HG02623 (cell line): ENCODE measurements around the gene NAA16.
"Not testable (repeated sequence)": the region's sequence is repeated elsewhere in the genome, so short reads cannot be mapped to it uniquely, and the experiment has no call there.

Source experiments
- ATAC-seq: cut with Tn5 transposase; IDR thresholded peaks from one replicate; pipeline ENCODE4 v1.9.1; 2021; ENCODE audit warnings: moderate library complexity; ENCODE audit not compliant: unreplicated experiment

The NAA16 gene

GRCh38 chr13:41352935-41353840, 42.1 kb downstream of the NAA16 start:
- ATAC-seq = no peak

GRCh38 chr13:41354416-41354815, 43.3 kb downstream of the NAA16 start:
- no peak for ATAC-seq

- ATAC-seq = not testable (repeated sequence)
Measured at GRCh38 chr13:41356385-41356648, 45.2 kb downstream of the NAA16 start.

- ATAC-seq = no peak
Measured at GRCh38 chr13:41356786-41357185, 45.7 kb downstream of the NAA16 start.

GRCh38 chr13:41361491-41361890, 50.4 kb downstream of the NAA16 start:
- no peak for ATAC-seq

- ATAC-seq = no peak
Measured at GRCh38 chr13:41364043-41364442, 53.0 kb downstream of the NAA16 start.

- ATAC-seq = no peak
Measured at GRCh38 chr13:41365631-41366030, 54.6 kb downstream of the NAA16 start.

- no peak for ATAC-seq
Measured at GRCh38 chr13:41370736-41371135, 59.7 kb downstream of the NAA16 start.

- no peak for ATAC-seq
Measured at GRCh38 chr13:41377446-41377845, 66.4 kb downstream of the NAA16 start.

- ATAC-seq = no peak
Measured at GRCh38 chr13:41382431-41382830, 71.4 kb downstream of the NAA16 start.

- ATAC-seq = no peak
Measured at GRCh38 chr13:41383386-41383785, 72.3 kb downstream of the NAA16 start.

- ATAC-seq = no peak
Measured at GRCh38 chr13:41384749-41385503, 73.9 kb downstream of the NAA16 start.

GRCh38 chr13:41386211-41386610, 75.1 kb downstream of the NAA16 start:
- no peak for ATAC-seq

GRCh38 chr13:41387576-41387975, 76.5 kb downstream of the NAA16 start:
- ATAC-seq = no peak

GRCh38 chr13:41388143-41388881, 77.2 kb downstream of the NAA16 start:
- no peak for ATAC-seq

GRCh38 chr13:41389580-41389979, 78.5 kb downstream of the NAA16 start:
- no peak for ATAC-seq

- ATAC-seq = no peak
Measured at GRCh38 chr13:41394166-41394565, 83.1 kb downstream of the NAA16 start.

- no peak for ATAC-seq
Measured at GRCh38 chr13:41398494-41399170, 87.6 kb downstream of the NAA16 start.

- ATAC-seq = no peak
Measured at GRCh38 chr13:41401366-41401765, 90.3 kb downstream of the NAA16 start.

GRCh38 chr13:41402691-41403511, 91.8 kb downstream of the NAA16 start:
- ATAC-seq = no peak
